ENCODE data around the gene TOR1B.

GRCh38 chr9:129852579-129852978, 49.6 kb downstream of the TOR1B start:
- TF ChIP-seq RAD21 (IDR thresholded peaks at IDR 0.05; ENCODE audit: low read length) (peak; percentile 17; the same call in 1 of the 2 replicates), GABPA (IDR thresholded peaks at IDR 0.05; ENCODE audit: low read depth) (no peak), MXI1 (IDR thresholded peaks at IDR 0.05; ENCODE audit: low read depth, low read length) (no peak), MAX (IDR thresholded peaks at IDR 0.05; ENCODE audit: low read depth) (no peak), POLR2AphosphoS5 (IDR thresholded peaks at IDR 0.05; ENCODE audit: low read depth, low read length) (no peak), EZH2phosphoT487 (IDR thresholded peaks at IDR 0.05; ENCODE audit: borderline replicate concordance, low read depth) (no peak), RXRA (IDR thresholded peaks at IDR 0.05; ENCODE audit: borderline replicate concordance, low read depth) (no peak), SMC3 (IDR thresholded peaks at IDR 0.05; ENCODE audit: low read depth, low read length) (no peak), USF2 (IDR thresholded peaks at IDR 0.05; ENCODE audit: borderline replicate concordance, low read depth, low read length) (no peak), RFX5 (IDR thresholded peaks at IDR 0.05; ENCODE audit: low read length) (no peak), GATA2 (CRISPR knock-in tag; IDR thresholded peaks at IDR 0.05) (no peak), TEAD4 (IDR thresholded peaks at IDR 0.05; ENCODE audit: borderline replicate concordance, insufficient read depth) (no peak)
- TF ChIP-seq, protein P1, sequence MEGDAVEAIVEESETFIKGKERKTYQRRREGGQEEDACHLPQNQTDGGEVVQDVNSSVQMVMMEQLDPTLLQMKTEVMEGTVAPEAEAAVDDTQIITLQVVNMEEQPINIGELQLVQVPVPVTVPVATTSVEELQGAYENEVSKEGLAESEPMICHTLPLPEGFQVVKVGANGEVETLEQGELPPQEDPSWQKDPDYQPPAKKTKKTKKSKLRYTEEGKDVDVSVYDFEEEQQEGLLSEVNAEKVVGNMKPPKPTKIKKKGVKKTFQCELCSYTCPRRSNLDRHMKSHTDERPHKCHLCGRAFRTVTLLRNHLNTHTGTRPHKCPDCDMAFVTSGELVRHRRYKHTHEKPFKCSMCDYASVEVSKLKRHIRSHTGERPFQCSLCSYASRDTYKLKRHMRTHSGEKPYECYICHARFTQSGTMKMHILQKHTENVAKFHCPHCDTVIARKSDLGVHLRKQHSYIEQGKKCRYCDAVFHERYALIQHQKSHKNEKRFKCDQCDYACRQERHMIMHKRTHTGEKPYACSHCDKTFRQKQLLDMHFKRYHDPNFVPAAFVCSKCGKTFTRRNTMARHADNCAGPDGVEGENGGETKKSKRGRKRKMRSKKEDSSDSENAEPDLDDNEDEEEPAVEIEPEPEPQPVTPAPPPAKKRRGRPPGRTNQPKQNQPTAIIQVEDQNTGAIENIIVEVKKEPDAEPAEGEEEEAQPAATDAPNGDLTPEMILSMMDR (IDR thresholded peaks at IDR 0.05) = no peak
